IMR-90 (cell line): ENCODE results near the gene INHA. TPM values are rescaled to one million over a fixed set of nuclear protein-coding genes. Genes with fewer than 3 reads are reported as not detected.

Experiments
- ATAC-seq: fragments of 200-7000 bp; cut with Tn5 transposase; 2 replicates; pipeline ENCODE4 v1.9.1; 2020; ENCODE audit warnings: low read depth, mild to moderate bottlenecking, moderate library complexity
- BruUV-seq: library from RNA; stranded (reverse); fragments of 400-500 nt; replicated peaks from 2 replicates; lab custom pipeline; 2021; lab: Mats Ljungman, UMichigan
- CTCF ChIA-PET: fragments of 300-600 bp; formaldehyde crosslinking; extraction: SDS; loops from one replicate; lab custom pipeline; 2021; ENCODE audit warnings: antibody characterized with exemption; lab: Yijun Ruan, JAX
- POLR2A ChIA-PET: fragments of 300-600 bp; sonication (Branson Sonifier 250); formaldehyde crosslinking; loops from one replicate; lab custom pipeline; 2022; ENCODE audit warnings: antibody characterized with exemption; ENCODE audit not compliant: unreplicated experiment; lab: Charles Lee
- DNase-seq: peaks from one replicate; pipeline ENCODE4 v3.0.0; 2013
- H2AFZ ChIP-seq: replicated peaks from 2 replicates; pipeline ENCODE3; 2013; ENCODE audit warnings: low read length, mild to moderate bottlenecking; ENCODE audit not compliant: poor library complexity
- H2AK5ac ChIP-seq: 2 replicates; pipeline ENCODE4 v1.6.1; 2013; ENCODE audit warnings: low read depth, low read length, inconsistent platforms
- H2AK9ac ChIP-seq: replicated peaks from 2 replicates; pipeline ENCODE3; 2013; ENCODE audit warnings: mild to moderate bottlenecking, low read depth, low read length, moderate library complexity; ENCODE audit not compliant: poor library complexity
- H2BK120ac ChIP-seq: 2 replicates; pipeline ENCODE4 v1.6.1; 2013; ENCODE audit warnings: low read depth, low read length, inconsistent platforms
- H2BK15ac ChIP-seq: 3 replicates; pipeline ENCODE4 v1.6.1; 2013; ENCODE audit warnings: low read depth, low read length, inconsistent platforms
- H2BK20ac ChIP-seq: 2 replicates; pipeline ENCODE4 v1.6.1; 2013; ENCODE audit warnings: low read depth, mild to moderate bottlenecking, inconsistent platforms, low read length, moderate library complexity
- H2BK5ac ChIP-seq: 2 replicates; pipeline ENCODE4 v1.6.1; 2013; ENCODE audit warnings: mild to moderate bottlenecking, low read depth, low read length, inconsistent platforms; ENCODE audit not compliant: poor library complexity, severe bottlenecking
- H3K14ac ChIP-seq: replicated peaks from 2 replicates; pipeline ENCODE4 v1.6.1; 2013; ENCODE audit warnings: low read depth, low read length, inconsistent platforms
- H3K18ac ChIP-seq: 2 replicates; pipeline ENCODE4 v1.6.1; 2013; ENCODE audit warnings: low read depth, low read length, control low read depth
- H3K23ac ChIP-seq: 2 replicates; pipeline ENCODE4 v1.6.1; 2013; ENCODE audit warnings: low read depth, low read length, inconsistent platforms
- H3K27ac ChIP-seq: 2 replicates; pipeline ENCODE4 v1.5.1; 2013; ENCODE audit warnings: mild to moderate bottlenecking, control low read depth, low read length; ENCODE audit not compliant: insufficient read depth
- H3K27me3 ChIP-seq: 2 replicates; pipeline ENCODE4 v1.6.1; 2013; ENCODE audit warnings: low read length; ENCODE audit not compliant: control insufficient read depth, insufficient read depth
- H3K36me3 ChIP-seq: 2 replicates; pipeline ENCODE4 v1.6.1; 2013; ENCODE audit warnings: low read length, mixed read lengths; ENCODE audit not compliant: control insufficient read depth, insufficient read depth
- H3K4ac ChIP-seq: 2 replicates; pipeline ENCODE4 v1.6.1; 2013; ENCODE audit warnings: low read depth, low read length, inconsistent platforms
- H3K4me1 ChIP-seq: 2 replicates; pipeline ENCODE4 v1.6.1; 2013; ENCODE audit warnings: low read length, mixed read lengths; ENCODE audit not compliant: control insufficient read depth, insufficient read depth
- H3K4me2 ChIP-seq: 2 replicates; pipeline ENCODE4 v1.6.1; 2013; ENCODE audit warnings: low read depth, mild to moderate bottlenecking, control low read depth, low read length, moderate library complexity
- H3K4me3 ChIP-seq: 2 replicates; pipeline ENCODE4 v1.5.1; 2013; ENCODE audit warnings: low read depth, mild to moderate bottlenecking, control low read depth, low read length, moderate library complexity; ENCODE audit not compliant: insufficient read depth
- H3K56ac ChIP-seq: 2 replicates; pipeline ENCODE4 v1.6.1; 2013; ENCODE audit warnings: low read length, inconsistent platforms; ENCODE audit not compliant: insufficient read depth; ENCODE audit errors: extremely low read depth
- H3K79me1 ChIP-seq, 2 experiments: 2 replicates each; pipeline ENCODE4 v1.6.1; 2013; ENCODE audit warnings: low read length in 2 of 2, inconsistent platforms in 1 of 2, low read depth in 1 of 2
- H3K9ac ChIP-seq: 2 replicates; pipeline ENCODE4 v1.6.1; 2013; ENCODE audit warnings: low read depth, low read length, control low read depth
- H3K9me1 ChIP-seq: 2 replicates; pipeline ENCODE4 v1.6.1; 2013; ENCODE audit warnings: low read length, inconsistent platforms; ENCODE audit not compliant: insufficient read depth
- H3K9me3 ChIP-seq: 2 replicates; pipeline ENCODE4 v1.6.1; 2013; ENCODE audit warnings: low read length; ENCODE audit not compliant: control insufficient read depth, insufficient read depth
- H4K20me1 ChIP-seq: 2 replicates; pipeline ENCODE4 v1.6.1; 2013; ENCODE audit warnings: low read length, inconsistent platforms; ENCODE audit not compliant: insufficient read depth
- H4K5ac ChIP-seq: 2 replicates; pipeline ENCODE4 v1.6.1; 2013; ENCODE audit warnings: mild to moderate bottlenecking, low read depth, low read length, control low read depth
- H4K8ac ChIP-seq, 2 experiments: 2 replicates each; pipeline ENCODE4 v1.6.1; 2013; ENCODE audit warnings: low read depth in 2 of 2, low read length in 2 of 2, control low read depth in 1 of 2, inconsistent platforms in 1 of 2
- H4K91ac ChIP-seq: 2 replicates; pipeline ENCODE4 v1.6.1; 2013; ENCODE audit warnings: low read depth, low read length, inconsistent platforms; ENCODE audit not compliant: insufficient read depth
- POLR2A ChIP-seq: IDR thresholded peaks from 2 replicates; pipeline ENCODE4 v1.6.1; 2012; ENCODE audit warnings: mild to moderate bottlenecking, low read depth, low read length
- WGBS, 2 experiments: methylation state at CpG; one replicate each; pipeline versions ENCODE4 v1.1.5 to v1.1.7; 2013; ENCODE audit warnings: missing lambda C conversion rate in 2 of 2; ENCODE audit not compliant: insufficient read length in 1 of 2; ENCODE audit errors: extremely low coverage in 2 of 2; 5-methylcytosine and 5-hydroxymethylcytosine counted together
- dilution Hi-C: fragments of 300-500 bp; cut with HindIII; formaldehyde crosslinking; loops from one replicate; pipeline ENCODE4 v1.14.3; 2018; ENCODE audit warnings: low sequenced_read_pairs; ENCODE audit not compliant: unreplicated experiment
- in situ Hi-C: fragments of 300-500 bp; cut with MboI; formaldehyde crosslinking; loops from 3 replicates; pipeline ENCODE4 v1.14.3; 2019; ENCODE audit warnings: low sequenced_read_pairs, inconsistent platforms, mixed read lengths
- intact Hi-C: fragments of 100-400 bp; cut with micrococcal nuclease; formaldehyde crosslinking; loops from 2 replicates; pipeline ENCODE4 v1.10.0; 2022
- polyA plus RNA-seq, 3 experiments: library from polyadenylated mRNA; depleted of rRNA; stranded (reverse); fragments of >200 nt; gene quantifications; 2 replicates each; pipeline ENCODE4 v1.2.3, GENCODE V29; 2012; ENCODE audit warnings: low replicate concordance in 1 of 3
- total RNA-seq: library from RNA; depleted of rRNA; stranded (reverse); fragments of >200 nt; gene quantifications from 2 replicates; pipeline ENCODE4 v1.2.3, GENCODE V29; 2012

Gene INHA
- total and polyA plus RNA-seq, 2 of the 4 experiments (the other 2 are of a cell fraction) = 0.96 TPM; not detected in 1

DNA sequence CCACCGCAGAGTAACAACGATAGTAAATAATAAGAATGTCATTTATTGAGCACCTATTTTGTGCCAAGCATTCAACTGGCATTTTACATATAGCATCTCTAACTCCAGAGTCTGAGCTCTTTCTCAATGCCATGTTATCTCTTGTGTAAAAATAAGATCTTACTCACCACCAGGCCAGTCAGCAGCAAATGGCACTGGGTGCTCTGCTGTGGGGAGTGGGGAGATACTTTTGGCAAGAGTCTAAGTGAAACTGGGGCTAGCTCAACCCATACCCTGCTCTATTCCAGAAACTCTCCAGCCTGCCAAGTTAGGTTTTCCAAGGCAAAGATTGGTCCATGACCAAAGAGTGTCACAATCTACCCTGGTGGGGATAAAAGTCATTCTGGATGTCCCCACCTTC, 50.4 kb downstream of the INHA start:
- Histone ChIP-seq H3K4me3 (no peak overlapping the region), H3K36me3 (no peaks in the 10 kb centered on the region), H2BK20ac (no peak overlapping the region), H3K4me1 (no peaks in the 10 kb centered on the region; the same call in 1 of the 2 replicates), H3K18ac (no peak overlapping the region), H3K4ac (no peak overlapping the region), H4K91ac (no peak overlapping the region), H4K20me1 (no peaks in the 10 kb centered on the region; the same call in 1 of the 2 replicates), H3K9me3 (no peaks in the 10 kb centered on the region), H2BK120ac (no peak overlapping the region), H3K4me2 (no peak overlapping the region), H4K5ac (no peak overlapping the region), H4K8ac (no peak overlapping the region), H3K14ac (no peak overlapping the region), H3K9me1 (no peaks in the 10 kb centered on the region; the same call in 1 of the 2 replicates), H3K27me3 (peaks cover 45% of the 10 kb centered on the region), H3K79me1 (no peaks in the 10 kb centered on the region), H3K27ac (no peak overlapping the region), H2AFZ (no peak overlapping the region), H2BK5ac (no peak overlapping the region), H2AK9ac (no peak overlapping the region), H2AK5ac (no peak overlapping the region), H3K56ac (no peak overlapping the region), H3K9ac (no peak overlapping the region), H2BK15ac (no peak overlapping the region), H3K23ac (no peak overlapping the region)
- dilution Hi-C loops = no loop called here
- BruUV-seq = no TSS peak
- CTCF ChIA-PET = no interaction called here
- in situ Hi-C loops = no loop called here
- ATAC-seq (no peak), DNase-seq (no peak)
- WGBS, 2 experiments = no CpG with 5 or more reads among the region's 2 CpGs
- intact Hi-C loops = no loop called here
- no peak for TF ChIP-seq POLR2A
- POLR2A ChIA-PET = no interaction called here
